UCSD-AML1 (cell line): ENCODE results near the gene LARGE1.

ENCODE experiments used
- DNase-seq: peaks from one replicate; lab custom pipeline; 2025; ENCODE audit not compliant: unreplicated experiment; lab: John Stamatoyannopoulos, UW

Gene LARGE1

DNA sequence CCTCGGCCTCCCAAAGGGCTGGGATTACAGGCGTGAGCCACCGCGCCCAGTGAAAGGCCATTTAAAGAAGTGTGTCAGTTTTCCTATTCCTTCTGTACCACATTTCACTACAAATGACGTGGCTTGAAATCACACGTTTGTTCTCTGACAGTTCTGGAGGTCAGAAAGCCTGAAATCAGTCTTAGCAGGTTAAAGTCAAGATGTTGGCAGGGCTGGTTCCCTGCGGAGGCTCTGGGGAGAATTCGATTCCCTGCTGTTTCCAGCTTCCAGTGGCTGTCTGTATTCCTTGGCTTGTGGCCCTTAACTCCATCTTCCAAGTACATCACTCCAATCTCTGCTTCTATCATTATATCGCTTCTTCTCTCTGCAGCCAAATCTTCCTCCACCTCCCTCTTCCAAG is 383.2 kb downstream of the LARGE1 start:
- no peak for DNase-seq

GRCh38 chr22:33535937-33536875 is 384.1 kb downstream of the LARGE1 start:
- DNase-seq: no peak

GRCh38 chr22:33529424-33530113 is 390.7 kb downstream of the LARGE1 start:
- DNase-seq: no peak

- DNase-seq: no peak
Measured at GRCh38 chr22:33528183-33528582, 392.1 kb downstream of the LARGE1 start.

- no peak for DNase-seq
Measured at GRCh38 chr22:33526434-33527107, 393.7 kb downstream of the LARGE1 start.

DNA sequence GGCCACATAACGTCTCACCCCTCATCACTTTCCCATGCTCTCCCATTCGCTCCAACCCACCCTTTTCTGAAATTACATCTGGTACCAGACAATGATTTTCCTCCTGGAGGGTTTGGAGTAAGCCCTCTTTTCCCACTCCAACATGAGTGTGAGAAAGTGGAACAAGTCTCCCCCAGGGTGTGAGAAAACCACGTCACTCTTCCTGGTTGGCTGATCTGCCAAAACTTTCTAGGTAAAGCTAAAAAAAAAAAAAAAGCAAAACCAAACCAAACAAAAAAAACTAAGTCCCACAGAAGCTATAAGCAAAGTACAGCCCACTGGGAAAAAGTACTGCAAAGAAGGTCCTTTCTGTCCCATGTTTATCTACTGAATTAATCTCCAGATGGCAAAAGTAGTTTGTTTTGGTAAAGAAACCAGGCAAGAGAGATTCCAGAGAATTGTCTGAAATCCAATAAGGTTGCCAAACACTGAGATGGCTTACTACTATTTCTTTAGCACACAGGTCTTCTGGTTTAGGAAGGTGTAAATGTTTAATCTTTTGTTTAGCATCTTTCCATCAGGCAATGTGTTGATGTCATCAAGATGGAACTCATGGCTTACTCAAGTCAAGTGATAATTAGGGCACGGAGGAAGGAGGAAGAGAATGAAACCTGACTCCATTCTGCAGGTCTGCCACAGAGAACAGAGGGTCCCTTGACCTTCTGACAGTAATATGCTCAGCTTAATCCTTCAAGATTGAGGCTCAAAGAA is 395.6 kb downstream of the LARGE1 start:
- DNase-seq: no peak

DNA sequence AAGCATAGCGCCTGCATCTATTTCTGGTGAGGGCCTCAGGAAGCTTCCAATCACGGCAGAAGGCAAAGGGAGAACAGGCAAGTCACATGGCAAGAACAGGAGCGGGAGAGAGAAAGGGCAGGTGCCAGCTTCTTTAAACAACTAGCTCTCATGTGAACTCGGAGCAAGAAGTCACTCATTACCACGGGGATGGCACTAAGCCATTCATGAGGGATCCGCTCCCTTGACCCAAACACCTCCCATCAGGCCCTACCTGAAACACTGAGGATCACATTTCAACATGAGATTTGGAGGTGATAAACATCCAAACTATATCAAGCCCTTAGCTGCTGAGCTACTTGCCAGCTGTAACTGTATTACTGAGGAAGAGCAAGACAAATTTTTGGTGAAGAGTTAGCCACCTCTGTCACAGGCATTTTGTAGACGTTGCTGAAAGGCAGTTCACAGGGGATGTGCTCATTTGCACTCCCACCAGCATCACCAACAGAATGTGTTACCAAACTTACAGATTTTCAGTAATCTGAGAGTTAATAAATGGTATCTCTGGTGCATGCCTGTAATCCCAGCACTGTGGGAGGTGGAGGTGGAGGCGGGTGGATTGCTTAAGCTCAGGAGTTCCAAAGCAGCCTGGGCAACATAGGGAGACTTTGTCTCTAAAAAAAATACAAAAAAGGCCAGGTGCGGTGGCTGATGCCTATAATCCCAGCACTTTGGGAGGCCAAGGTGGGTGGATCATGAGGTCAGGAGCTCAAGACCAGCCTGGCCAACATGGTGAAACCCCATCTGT is 398.2 kb downstream of the LARGE1 start:
- no peak for DNase-seq

DNA sequence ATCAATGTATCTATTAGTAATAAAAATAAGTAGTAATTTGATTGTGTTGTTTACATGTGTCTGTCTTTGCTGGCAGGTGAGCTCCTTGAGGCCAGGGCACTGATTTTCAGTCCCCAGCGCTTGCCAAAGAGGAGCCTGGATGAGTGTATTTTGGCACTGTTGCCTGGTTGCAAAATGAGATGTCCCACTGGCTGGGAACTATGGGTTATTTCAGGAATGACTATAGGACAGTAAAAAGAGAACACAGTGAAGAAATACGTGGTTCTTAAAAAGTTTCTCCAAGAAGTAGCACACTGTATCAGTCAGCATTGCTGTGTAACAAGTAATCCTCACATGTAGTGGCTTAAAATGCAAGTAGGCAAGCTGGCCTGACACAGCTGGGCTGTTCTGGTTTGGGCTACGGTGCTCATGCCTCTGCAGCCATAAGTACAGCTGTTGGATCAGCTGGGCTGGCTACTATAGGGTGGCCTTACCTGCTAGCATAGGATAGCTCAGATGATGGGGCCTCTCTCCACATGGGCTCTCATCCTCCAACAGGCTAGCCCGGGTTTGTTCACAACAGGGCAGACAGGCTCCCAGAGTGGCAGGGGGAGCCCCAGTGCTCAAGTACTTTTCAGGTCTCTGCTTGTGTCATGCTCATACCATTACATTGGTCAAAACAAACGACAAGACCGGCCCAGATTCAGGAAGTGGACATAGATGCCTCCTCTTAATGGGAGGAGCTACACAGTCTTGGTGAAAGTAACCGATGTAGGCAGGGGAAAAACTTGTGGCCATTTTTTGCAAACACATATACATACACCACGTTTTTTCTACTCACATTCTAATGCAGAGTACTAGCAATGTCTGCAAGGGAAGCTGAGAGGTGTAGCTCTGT is 399.1 kb downstream of the LARGE1 start:
- no peak for DNase-seq

DNA sequence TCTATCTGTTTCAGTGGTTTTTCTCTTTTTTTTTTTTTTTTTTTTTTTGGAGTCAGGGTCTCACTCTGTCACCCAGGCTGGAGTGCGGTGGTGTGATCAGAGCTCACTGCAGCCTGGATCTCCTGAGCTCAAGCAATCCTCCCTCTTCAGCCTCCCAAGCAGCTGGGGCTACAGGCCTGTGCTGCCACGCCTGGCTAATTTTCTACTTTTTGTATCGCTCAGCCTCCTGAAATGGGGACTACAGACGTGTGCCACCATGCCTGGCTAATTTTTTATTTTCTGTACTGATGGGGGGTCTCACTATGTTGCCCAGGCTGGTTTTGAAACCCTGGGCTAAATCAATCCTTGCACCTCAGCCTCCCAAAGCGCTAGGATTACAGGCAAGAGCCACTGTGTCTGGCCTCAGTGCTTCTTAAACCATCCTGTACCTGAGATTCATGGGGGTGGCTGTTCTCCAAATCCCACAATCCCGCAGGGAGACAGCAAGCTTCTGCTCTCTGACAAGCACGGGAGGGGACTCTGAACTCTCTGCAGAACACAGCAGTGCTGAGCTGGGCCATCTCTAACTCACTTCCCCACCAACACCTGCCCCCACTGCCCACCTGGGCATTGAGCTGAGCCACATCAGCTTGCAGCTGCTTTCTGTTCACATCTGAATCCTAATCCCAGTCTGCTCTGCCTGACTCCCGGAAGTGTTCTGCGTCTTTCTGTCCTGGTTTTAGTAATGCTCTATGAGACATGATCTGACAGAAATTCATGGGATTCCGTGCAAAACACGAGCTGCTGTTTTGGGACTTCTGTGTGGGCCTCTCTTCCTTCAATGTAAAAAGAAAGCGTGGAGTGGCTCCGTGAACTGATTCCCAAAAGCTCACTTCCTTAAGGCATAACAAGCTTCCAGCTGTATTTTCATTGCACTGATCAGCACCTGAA is 400.0 kb downstream of the LARGE1 start:
- no peak for DNase-seq

GRCh38 chr22:33519071-33519973 is 401.0 kb downstream of the LARGE1 start:
- no peak for DNase-seq

GRCh38 chr22:33518405-33518804 is 401.9 kb downstream of the LARGE1 start:
- no peak for DNase-seq

DNA sequence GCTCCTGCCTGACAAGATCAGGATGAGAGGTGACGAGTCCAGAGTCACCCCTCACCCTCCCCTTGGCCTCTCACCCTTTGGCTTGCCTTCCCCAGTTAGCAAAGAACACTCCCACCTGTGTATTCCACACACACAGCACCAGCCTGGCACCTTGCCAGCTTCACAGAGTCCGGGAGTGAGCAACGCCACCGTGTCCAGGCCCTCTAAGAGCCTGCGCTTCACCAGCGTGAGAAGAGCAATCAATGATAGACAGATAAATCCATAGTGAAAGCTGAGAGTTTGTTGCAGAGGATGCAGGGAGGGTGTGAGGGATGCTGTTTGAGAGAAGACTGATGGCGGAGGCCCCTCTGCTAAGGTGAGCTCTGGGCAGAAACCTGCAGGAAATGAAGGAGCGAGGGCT is 404.5 kb downstream of the LARGE1 start:
- DNase-seq: no peak

- DNase-seq: no peak
Measured at GRCh38 chr22:33513388-33514338, 406.6 kb downstream of the LARGE1 start.

DNA sequence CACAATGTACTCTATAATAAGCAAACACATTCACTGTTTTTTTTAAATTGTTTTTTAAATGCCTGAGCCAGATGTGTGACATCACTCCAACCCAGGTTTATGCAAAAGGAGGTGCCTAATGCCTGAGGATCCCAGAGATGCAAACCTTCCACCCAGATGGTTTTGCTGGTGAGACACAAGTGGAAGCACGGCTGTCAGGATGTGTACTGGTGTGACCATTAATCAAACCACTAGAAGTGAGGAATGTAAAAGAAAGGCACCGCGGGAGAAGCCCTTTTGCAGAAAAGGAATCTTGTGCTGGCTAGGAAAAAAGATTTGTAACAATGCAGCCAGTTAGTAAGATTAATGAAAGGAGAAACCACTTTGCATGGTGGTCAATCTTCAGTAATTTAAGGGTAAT is 407.4 kb downstream of the LARGE1 start:
- DNase-seq: no peak

- no peak for DNase-seq
Measured at GRCh38 chr22:33510429-33510904, 409.8 kb downstream of the LARGE1 start.
